Body of pancreas (tissue), 4 donors: ENCODE results near the gene PNMA6E. TPM values are rescaled to one million over a fixed set of nuclear protein-coding genes. Genes with fewer than 3 reads are reported as not detected.

Experiments
- ATAC-seq: fragments of 150-250 bp; one replicate; pipeline ENCODE4 v1.9.1; 2016
- DNase-seq, 4 donors: peaks; one replicate each; pipeline ENCODE4 v3.0.0-alpha.2; 2019
- H3K27ac ChIP-seq, 4 donors: fragments of 200-600 bp; sonication (generic); 1 replicate in 3 of 4; 2 replicates in 1 of 4; pipeline versions ENCODE4 v1.5.1 to v1.6.1; 2016 to 2019; ENCODE audit warnings: mild to moderate bottlenecking in 1 of 4, mixed read lengths in 1 of 4, moderate library complexity in 1 of 4
- H3K27me3 ChIP-seq, 2 donors: fragments of 200-600 bp; sonication (generic); one replicate each; pipeline ENCODE4 v1.6.0; 2016; ENCODE audit warnings: mild to moderate bottlenecking in 1 of 2
- H3K36me3 ChIP-seq, 2 donors: fragments of 200-600 bp; sonication (generic); replicated peaks in 1 of 2; 2 replicates each; pipeline ENCODE4 v1.5.1; 2016; ENCODE audit warnings: low read depth in 2 of 2; ENCODE audit not compliant: insufficient read depth in 1 of 2
- H3K4me1 ChIP-seq: fragments of 200-600 bp; sonication (generic); one replicate; pipeline ENCODE4 v1.6.0; 2016
- H3K4me3 ChIP-seq, 2 donors: fragments of 200-600 bp; sonication (generic); 1 replicate in 1 of 2; 2 replicates in 1 of 2; pipeline ENCODE4 v1.5.1; 2016 to 2019
- H3K9me3 ChIP-seq, 3 donors: fragments of 200-600 bp; sonication (generic); 1 replicate in 2 of 3; 2 replicates in 1 of 3; pipeline ENCODE4 v1.5.1; 2016
- POLR2A ChIP-seq, 3 donors: fragments of 450-650 bp; IDR thresholded peaks; one replicate each; pipeline ENCODE4 v1.6.1; 2016; ENCODE audit warnings: antibody characterized with exemption in 3 of 3, mild to moderate bottlenecking in 2 of 3
- WGBS, 2 donors: methylation state at CpG; one replicate each; pipeline ENCODE4 v1.1.5; 2017; 5-methylcytosine and 5-hydroxymethylcytosine counted together
- intact Hi-C: fragments of 100-400 bp; cut with DNase I; formaldehyde crosslinking; loops from one replicate; pipeline ENCODE4 v1.15.1; 2023
- total RNA-seq, 2 donors: library from RNA; depleted of rRNA; stranded (reverse); fragments of >200 nt; gene quantifications; one replicate each; pipeline ENCODE4 v1.1.0, GENCODE V29; 2016
- TF ChIP-seq, protein P1 (sequence below), 7 experiments: fragments of 450-650 bp in 4 of 7; fragments of 200-600 bp in 3 of 7; sonication (generic) in 3 of 7; IDR thresholded peaks; one replicate each; pipeline ENCODE4 v1.5.1; 2016 to 2019; ENCODE audit warnings: antibody characterized with exemption in 7 of 7

The PNMA6E gene
- total RNA-seq, 2 donors from 2014 or later, result not detected

DNA sequence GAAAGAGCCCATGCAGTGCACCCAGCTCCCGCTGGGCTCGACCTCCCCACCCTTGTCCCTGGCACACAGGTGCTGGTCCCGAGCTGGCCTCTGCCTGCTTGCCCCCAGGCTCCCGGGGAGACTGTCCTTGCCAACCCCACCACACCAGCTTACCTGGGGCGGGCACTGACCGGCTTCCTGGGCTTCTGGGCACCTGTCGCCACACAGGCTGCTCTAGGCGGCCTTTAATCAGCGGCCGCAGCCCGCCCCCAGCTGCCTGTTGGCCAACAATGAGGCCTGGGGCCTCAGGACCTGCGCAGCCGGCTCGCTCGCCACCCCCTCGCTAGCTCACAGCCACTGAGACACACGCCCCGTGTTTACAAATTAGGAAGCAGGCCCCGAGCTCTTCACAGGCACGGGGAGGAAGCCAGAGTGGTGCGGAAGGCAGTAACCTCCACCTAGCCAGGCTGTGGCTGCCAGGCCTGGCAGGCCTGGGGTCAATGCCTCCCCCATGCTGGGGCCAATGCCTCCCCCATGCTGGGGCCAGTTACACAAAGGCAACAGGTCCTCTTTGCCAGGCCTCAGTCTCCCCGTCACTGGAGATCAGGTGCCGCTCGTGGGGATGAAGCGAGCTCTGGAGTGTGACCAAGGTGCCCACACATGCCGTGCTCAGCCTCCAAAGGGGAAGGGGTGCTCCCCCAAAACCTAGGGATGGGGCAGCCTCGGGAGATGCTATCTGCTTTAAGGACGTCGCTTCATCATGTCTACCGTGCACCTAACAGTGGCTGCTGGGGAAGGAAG lies 44.9 kb upstream of the PNMA6E start, which contains the start of gene TREX2:
Gene TREX2 (minus strand): TSS at position 201 of the 780 bp plus-strand sequence. CDS start 626 bp downstream, outside the sequence.
- no peak within 1 kb of the TSS for H3K4me3 ChIP-seq
- no peaks in the 10 kb centered on the region for H3K4me1 ChIP-seq
- H3K27me3 ChIP-seq, result no peaks in the 10 kb centered on the region
- intact Hi-C loops, result no loop called here
- H3K36me3 ChIP-seq, result no peaks in the 10 kb centered on the region
- TF ChIP-seq, protein P1, sequence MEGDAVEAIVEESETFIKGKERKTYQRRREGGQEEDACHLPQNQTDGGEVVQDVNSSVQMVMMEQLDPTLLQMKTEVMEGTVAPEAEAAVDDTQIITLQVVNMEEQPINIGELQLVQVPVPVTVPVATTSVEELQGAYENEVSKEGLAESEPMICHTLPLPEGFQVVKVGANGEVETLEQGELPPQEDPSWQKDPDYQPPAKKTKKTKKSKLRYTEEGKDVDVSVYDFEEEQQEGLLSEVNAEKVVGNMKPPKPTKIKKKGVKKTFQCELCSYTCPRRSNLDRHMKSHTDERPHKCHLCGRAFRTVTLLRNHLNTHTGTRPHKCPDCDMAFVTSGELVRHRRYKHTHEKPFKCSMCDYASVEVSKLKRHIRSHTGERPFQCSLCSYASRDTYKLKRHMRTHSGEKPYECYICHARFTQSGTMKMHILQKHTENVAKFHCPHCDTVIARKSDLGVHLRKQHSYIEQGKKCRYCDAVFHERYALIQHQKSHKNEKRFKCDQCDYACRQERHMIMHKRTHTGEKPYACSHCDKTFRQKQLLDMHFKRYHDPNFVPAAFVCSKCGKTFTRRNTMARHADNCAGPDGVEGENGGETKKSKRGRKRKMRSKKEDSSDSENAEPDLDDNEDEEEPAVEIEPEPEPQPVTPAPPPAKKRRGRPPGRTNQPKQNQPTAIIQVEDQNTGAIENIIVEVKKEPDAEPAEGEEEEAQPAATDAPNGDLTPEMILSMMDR (IDR thresholded peaks at IDR 0.05), result no peak
- TF ChIP-seq POLR2A (IDR thresholded peaks at IDR 0.05), result no peak
- no peak within 1 kb of the TSS for H3K27ac ChIP-seq
- H3K9me3 ChIP-seq, result no peaks in the 10 kb centered on the region
- no peak for DNase-seq
- ATAC-seq, result no peak
- 64% methylated on average over 16 of the region's 30 CpGs; no CpG with 5 or more reads in 1 of the 2 donors for WGBS, 2 donors

DNA sequence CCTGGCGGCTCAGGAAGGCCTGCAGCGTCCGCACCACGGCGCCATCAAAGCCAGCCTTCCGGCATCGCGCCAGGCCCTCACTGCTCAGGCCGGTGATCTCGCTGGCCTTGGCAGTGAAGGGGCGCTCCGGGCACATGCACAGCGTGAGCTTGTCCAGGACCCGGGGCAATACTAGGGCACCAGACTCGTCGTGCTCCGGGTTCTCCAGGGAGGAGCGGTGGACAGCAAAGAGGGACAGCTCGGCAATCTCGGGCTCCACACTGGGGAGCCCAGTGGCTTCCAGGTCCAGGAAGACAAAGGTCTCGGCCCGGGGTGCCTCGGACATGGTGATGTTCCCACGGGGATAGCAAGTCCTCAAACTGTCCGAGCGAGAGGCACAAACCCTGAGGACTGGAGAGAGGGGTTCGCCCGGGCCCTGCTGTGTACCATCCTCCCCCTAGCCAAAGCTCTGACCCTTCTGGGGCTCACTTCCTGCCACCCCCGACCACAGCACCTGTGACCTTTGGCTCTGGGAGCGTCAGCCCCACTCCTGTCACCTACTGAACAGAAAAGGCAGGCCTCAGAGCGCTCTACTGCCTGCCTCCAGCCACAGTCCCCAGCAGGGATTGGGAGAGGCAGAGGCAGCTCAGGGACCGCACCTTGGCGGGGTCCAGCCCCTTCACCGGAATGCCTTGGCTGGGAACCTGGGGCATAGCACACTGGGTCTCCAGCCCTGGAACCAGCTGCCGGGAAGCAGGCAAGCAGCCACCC lies 44.1 kb upstream of the PNMA6E start:
- H3K4me3 ChIP-seq, result no peak overlapping the region
- intact Hi-C loops, result no loop called here
- no peaks in the 10 kb centered on the region for H3K27me3 ChIP-seq
- H3K36me3 ChIP-seq, result no peaks in the 10 kb centered on the region
- DNase-seq (no peak), ATAC-seq (no peak)
- TF ChIP-seq POLR2A (IDR thresholded peaks at IDR 0.05), result no peak
- TF ChIP-seq, protein P1 (IDR thresholded peaks at IDR 0.05), result no peak
- no peak overlapping the region for H3K27ac ChIP-seq
- H3K9me3 ChIP-seq, result no peaks in the 10 kb centered on the region
- H3K4me1 ChIP-seq, result no peaks in the 10 kb centered on the region
- 80% methylated on average over 14 of the region's 35 CpGs; no CpG with 5 or more reads in 1 of the 2 donors for WGBS, 2 donors

DNA sequence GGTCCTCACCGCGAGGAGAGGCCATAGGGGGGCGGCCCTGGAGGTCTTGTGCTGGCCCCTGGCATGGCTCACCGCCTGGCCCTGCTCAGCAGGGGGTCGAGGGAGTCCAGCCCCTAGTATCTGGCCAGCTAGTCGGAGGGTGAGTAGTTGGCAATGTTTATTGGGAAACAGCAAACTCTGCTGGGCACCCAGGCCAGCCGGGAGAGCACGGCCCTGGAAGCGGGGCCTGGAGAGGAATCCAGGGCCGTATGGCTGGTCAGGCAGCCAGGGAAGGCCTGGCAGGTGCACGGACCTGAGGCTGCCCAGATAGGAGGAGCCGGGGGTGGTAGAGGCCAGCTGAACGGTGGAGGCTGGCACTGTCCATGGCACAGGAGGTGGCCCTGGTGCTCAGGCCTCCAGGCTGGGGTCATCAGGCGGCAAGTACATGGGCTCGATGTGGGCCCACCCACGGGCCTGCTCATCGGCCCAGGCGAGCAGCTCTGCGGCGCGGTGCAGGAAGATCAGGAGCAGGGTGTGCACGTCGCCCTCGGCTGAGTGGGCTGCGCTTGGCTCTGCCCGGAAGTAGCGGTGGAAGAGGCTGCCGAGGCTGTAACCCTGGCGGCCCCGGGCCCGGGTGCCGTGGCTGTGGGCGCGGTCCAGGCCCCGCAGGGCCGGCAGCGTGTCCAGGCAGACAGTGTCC lies 43.3 kb upstream of the PNMA6E start:
- no peak for ATAC-seq

DNA sequence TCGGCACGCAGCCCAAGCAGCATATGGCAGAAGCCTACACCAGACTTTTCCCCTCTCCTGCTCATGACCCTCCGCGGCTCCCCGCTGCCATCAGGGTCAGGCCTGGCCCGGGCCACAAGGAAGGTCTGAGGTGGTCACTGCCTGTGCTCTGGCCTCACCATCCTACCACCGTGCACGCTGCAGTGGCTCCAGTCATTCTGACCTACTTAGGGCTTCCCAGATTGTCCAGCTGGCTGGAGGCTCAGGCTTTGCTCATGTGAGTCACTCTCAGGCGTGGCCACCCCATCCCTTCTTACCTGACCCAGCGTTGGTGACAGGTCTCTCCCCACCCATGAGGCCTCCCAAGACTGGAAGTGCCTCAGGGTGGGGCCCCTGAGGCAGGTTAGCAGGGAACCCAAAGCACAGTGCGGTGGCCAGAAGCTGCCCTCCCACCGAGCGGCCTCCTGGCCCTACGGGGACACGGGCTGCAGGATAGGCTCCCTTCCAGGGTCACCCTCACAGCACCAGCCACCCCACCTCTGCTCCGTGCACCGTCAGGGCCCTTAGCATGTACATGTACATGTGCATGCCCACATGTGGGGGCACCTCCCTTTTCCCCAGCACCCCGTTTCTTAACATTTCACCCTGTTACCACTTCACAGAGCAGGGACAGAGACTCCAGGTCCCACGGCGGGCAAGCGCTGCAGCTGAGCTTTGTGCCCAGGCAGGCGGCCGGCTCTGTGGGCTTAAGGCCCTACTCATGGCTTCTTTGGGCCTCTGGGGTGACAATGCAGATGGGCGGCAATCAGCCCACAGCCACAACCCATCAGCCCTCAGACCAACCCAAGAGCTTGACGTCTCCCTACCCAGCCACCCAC lies 42.6 kb upstream of the PNMA6E start:
- no peak for TF ChIP-seq POLR2A (IDR thresholded peaks at IDR 0.05)
- TF ChIP-seq, protein P1 (IDR thresholded peaks at IDR 0.05), result no peak
- Histone ChIP-seq H3K27me3 (no peaks in the 10 kb centered on the region), H3K4me1 (no peaks in the 10 kb centered on the region), H3K36me3 (no peaks in the 10 kb centered on the region), H3K9me3 (no peaks in the 10 kb centered on the region), H3K27ac (no peak overlapping the region), H3K4me3 (no peak overlapping the region)
- ATAC-seq (no peak), DNase-seq (no peak)
- intact Hi-C loops, result no loop called here
- WGBS, 2 donors, result 71 to 93% methylated on average over 3 to 11 of the region's 25 CpGs

More for the DNA sequence above, 43.3 kb upstream of the PNMA6E start:
- intact Hi-C loops, result no loop called here
- Histone ChIP-seq H3K36me3 (no peaks in the 10 kb centered on the region), H3K27me3 (no peaks in the 10 kb centered on the region), H3K4me3 (no peak overlapping the region), H3K27ac (no peak overlapping the region), H3K4me1 (no peaks in the 10 kb centered on the region), H3K9me3 (no peaks in the 10 kb centered on the region)
- DNase-seq, result no peak
- WGBS, 2 donors, result 77% methylated on average over 22 of the region's 37 CpGs; no CpG with 5 or more reads in 1 of the 2 donors
- TF ChIP-seq POLR2A (IDR thresholded peaks at IDR 0.05), result no peak
- TF ChIP-seq, protein P1 (IDR thresholded peaks at IDR 0.05), result no peak
